NCI-H460 (cell line): ENCODE results near the gene MUC12. TPM values are rescaled to one million over a fixed set of nuclear protein-coding genes. Genes with fewer than 3 reads are reported as not detected.
A peak's percentile ranks its signal among the peaks of the same experiment; 100 is the strongest.
"Not testable (repeated sequence)": the region's sequence is repeated elsewhere in the genome, so short reads cannot be mapped to it uniquely, and the experiment has no call there.

ENCODE experiments used
- DNase-seq: peaks from one replicate; pipeline ENCODE4 v3.0.0-alpha.2; 2016; ENCODE audit warnings: low read depth; ENCODE audit errors: extremely low read depth
- total RNA-seq: library from RNA; depleted of rRNA; stranded (reverse); fragments of >200 nt; shearing (Covaris generic); gene quantifications from 2 replicates; pipeline ENCODE4 v1.2.3, GENCODE V29; 2014

MUC12 gene
- total RNA-seq, 1 experiment from 2014 or later, result 0.30 TPM

DNA sequence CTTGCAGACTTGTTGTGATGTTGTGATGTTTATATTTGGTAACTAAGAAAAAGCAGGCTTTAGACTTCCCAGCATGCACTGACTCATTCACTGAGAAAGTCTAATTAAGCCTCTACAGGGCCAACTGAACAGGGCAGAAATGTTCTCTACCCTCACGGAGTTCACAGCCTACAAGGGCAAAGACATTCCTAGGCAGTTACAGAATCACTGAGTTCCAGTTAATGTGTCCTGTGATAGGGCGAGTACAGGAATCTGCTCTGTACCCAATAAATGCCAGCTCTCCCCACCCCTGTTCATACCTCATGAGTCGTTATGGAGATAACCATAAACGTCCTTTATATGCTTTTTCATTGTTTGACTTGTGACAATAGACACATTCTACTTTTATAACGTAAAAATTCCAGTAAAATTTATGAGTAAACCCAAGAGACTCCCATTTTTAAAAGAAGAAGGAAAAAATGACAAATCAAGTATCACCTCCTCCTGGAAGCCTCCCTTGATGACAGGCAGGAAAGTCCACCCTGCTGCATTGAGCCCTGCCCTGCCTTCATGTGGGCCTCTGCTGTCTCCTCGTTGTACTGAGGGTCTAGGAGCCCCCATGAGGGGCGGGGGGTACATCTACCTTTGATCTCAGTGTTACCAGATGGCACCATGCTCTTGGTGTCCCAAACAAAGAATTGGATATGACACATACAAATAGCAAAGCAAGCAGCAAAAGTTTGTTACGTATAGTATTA lies 14.3 kb downstream of the MUC12 start:
- DNase-seq, result no peak

DNA sequence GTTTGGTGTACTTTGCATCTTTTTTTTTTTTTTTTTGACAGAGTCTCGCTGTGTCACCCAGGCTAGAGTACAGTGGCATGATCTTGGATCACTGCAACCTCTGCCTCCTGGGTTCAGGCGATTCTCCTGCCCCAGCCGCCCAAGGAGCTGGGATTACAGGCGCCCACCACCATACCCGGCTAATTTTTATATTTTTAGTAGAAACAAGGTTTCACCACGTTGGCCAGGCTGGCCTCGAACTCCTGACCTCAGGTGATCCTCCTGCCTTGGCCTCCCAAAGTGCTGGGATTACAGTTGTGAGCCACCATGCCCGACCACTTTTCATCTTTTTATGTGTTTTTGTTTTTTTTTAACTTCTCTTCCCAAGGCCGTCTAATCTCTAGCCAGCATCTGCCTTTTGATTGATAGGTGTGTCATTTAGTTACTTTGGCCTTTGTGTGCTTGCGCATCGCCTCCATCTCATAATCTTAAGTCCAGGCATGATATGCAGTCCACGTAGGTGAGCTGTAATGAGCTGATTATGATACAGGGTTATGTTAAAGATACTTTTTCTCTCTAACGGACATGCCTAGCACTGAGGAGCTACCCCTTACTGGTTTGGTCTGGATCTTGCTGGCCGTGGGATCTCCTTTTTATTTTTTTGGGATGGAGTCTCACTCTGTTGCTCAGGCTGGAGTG lies 15.0 kb downstream of the MUC12 start:
- not testable (repeated sequence) for DNase-seq

GRCh38 chr7:100985033-100985797 lies 15.8 kb downstream of the MUC12 start:
- DNase-seq, result not testable (repeated sequence)

DNA sequence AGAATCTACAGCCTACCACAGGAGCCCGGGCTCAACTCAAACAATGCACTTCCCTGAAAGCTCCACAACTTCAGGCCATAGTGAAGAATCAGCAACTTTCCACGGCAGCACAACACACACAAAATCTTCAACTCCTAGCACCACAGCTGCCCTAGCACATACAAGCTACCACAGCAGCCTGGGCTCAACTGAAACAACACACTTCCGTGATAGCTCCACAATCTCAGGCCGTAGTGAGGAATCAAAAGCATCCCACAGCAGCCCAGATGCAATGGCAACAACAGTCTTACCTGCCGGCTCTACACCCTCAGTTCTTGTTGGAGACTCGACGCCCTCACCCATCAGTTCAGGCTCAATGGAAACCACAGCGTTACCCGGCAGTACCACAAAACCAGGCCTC lies 22.3 kb downstream of the MUC12 start:
- no peak for DNase-seq

GRCh38 chr7:100992280-100992679 lies 22.9 kb downstream of the MUC12 start:
- not testable (repeated sequence) for DNase-seq

DNA sequence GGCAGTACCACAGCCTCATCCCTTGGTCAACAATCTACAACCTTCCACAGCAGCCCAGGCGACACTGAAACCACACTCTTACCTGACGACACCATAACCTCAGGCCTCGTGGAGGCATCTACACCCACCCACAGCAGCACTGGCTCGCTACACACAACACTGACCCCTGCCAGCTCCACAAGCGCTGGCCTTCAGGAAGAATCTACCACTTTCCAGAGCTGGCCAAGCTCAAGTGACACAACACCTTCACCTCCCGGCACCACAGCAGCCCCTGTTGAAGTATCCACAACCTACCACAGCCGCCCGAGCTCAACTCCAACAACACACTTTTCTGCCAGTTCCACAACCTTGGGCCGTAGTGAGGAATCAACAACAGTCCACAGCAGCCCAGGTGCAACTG lies 25.3 kb downstream of the MUC12 start:
- DNase-seq, result not testable (repeated sequence)

- not testable (repeated sequence) for DNase-seq
These were observed 29.2 kb downstream of the MUC12 start for GRCh38 chr7:100998530-100998929.

DNA sequence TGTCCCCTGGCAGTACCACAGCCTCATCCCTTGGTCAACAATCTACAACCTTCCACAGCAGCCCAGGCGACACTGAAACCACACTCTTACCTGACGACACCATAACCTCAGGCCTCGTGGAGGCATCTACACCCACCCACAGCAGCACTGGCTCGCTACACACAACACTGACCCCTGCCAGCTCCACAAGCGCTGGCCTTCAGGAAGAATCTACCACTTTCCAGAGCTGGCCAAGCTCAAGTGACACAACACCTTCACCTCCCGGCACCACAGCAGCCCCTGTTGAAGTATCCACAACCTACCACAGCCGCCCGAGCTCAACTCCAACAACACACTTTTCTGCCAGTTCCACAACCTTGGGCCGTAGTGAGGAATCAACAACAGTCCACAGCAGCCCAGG lies 30.0 kb downstream of the MUC12 start:
- DNase-seq, result not testable (repeated sequence)

- DNase-seq, result not testable (repeated sequence)
These were observed 30.7 kb downstream of the MUC12 start for GRCh38 chr7:101000025-101000424.

GRCh38 chr7:101002333-101002732 lies 33.0 kb downstream of the MUC12 start:
- not testable (repeated sequence) for DNase-seq

- not testable (repeated sequence) for DNase-seq
These were observed 38.0 kb downstream of the MUC12 start for GRCh38 chr7:101007361-101007760.

DNA sequence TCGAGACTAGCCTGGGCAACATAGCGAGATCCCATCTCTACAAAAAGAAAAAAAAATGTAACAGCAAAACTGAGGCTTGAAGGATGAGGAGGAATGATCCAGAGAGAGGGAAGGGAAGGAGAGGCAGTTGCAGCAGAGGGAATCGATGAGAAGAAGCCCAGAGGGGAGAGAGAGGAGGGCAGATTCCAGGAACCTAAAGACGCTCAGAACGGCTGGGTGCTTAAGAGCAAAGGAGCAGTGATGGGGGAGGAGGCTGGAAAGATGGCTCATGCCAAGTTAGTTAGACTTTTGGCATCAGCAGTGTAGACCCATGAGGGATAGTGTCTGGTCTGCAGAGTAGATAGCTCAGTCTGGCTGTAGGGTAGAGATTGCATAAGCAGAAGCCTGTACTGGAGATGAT lies 40.3 kb downstream of the MUC12 start:
- DNase-seq, result no peak

DNA sequence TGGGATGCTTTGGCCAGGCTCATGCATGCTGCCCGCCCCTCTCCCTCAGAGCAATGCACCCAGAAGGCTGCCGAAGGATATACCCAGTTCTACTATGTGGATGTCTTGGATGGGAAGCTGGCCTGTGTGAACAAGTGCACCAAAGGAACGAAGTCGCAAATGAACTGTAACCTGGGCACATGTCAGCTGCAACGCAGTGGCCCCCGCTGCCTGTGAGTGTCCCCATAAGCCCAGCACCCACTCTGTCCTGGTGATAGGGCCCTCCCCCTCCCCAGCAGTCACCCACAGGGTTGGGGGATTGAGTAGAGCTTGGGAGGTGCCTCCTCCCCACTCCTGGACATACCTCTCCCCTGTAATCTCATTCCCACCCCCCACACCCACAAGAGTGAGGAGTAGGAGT lies 43.6 kb downstream of the MUC12 start:
- no peak for DNase-seq

GRCh38 chr7:101015626-101016025 lies 46.3 kb downstream of the MUC12 start:
- no peak for DNase-seq

DNA sequence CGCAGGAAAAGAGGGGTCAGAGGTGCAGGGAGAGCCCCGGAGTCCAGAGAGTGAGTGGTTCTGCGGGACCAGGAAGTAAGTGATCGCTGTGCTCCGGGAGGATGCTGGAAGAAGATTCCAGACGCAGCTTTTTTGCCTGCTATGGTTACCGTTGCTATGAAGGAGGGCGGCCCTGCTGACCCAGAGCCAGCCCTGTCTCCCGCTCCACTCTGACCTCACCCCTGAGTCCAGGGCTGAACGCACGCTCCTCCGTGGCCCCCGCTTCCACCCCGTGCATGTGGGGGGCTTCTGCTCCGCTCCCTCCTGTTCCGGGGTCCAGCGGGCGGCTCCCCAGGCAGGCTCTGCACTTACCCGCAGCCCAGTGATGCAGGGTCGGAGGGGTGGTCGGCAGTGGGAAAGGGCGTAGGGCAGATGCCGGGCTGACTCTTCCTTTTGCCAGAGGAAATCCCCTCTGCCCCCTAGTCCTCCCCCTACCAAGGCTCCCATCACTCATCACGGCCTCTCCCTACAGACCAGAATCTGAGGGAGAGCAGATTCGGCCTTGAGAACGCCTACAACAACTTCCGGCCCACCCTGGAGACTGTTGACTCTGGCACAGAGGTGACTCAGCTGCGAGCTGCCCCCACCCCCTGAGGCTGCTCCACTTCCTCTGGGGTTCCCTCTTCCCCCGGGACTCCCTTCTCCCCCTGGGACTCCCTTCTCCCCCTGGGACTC lies 47.9 kb downstream of the MUC12 start:
- DNase-seq, result peak; percentile 61

DNA sequence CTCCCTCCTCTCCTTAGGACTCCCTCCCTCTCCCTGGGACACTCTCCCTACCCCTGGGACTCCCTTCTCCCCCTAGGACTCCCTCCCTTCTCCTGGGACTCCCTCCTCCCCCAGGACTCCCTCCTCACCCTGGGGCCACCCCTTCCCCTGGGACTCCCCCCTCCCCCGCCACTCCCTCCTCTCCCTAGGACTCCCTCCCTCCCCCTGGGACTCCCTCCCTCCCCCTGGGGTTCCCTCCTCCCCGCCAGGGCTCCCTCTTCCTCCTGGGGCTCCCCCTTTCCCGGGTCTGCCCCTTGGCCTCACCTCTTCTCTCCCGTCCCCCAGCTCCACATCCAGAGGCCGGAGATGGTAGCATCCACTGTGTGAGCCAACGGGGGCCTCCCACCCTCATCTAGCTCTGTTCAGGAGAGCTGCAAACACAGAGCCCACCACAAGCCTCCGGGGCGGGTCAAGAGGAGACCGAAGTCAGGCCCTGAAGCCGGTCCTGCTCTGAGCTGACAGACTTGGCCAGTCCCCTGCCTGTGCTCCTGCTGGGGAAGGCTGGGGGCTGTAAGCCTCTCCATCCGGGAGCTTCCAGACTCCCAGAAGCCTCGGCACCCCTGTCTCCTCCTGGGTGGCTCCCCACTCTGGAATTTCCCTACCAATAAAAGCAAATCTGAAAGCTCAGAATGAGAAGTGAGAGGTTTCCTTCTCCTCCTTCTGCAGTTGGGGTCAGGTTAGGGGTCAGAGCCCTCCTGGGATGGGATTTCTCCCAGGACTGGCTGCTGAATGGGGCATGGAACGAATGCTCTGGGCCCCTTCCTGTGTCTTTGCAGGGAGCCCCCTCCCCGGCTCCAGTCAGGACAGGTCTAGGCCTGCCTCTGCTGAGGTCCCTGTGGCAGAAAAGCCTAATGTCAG lies 49.2 kb downstream of the MUC12 start:
- no peak for DNase-seq

- no peak for DNase-seq
These were observed 51.1 kb downstream of the MUC12 start for GRCh38 chr7:101020444-101020843.

DNA sequence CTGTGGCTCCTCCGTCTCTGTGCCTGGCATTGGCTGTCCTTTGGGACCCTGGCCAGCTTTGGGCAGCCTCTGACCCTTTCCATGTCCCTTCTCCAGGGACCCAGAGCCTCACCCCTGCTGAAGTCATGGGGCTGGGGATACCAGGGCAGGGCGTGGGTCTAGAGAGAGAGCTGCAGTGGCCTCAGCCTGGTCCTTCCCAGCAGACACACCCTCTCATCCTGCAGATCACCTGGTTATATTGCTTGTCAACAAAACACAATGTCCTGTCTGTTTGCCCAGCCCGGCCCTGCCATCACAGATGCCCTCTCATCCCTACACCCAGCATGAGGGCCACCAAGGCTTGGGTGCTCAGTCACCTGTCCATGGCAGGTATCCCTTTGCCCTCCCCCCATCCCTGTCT lies 52.3 kb downstream of the MUC12 start:
- DNase-seq, result no peak

DNA sequence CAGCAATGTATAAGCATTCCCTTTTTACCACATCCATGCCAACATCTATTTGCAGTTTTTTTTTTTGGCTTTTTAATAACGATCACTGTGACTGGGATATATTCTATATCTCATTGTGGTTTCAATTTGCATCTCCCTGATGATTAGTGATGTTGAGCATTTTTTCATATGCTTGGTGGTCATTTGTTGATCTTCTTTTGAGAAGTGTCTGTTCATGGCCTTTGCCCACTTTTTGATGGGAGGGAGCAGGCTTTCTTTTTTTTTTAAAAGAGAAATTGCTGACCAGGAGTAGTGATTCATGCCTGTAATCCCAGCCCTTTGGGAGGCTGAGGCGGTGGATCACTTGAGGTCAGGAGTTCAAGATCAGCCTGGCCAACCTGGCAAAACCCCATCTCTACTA lies 54.5 kb downstream of the MUC12 start:
- DNase-seq, result no peak

DNA sequence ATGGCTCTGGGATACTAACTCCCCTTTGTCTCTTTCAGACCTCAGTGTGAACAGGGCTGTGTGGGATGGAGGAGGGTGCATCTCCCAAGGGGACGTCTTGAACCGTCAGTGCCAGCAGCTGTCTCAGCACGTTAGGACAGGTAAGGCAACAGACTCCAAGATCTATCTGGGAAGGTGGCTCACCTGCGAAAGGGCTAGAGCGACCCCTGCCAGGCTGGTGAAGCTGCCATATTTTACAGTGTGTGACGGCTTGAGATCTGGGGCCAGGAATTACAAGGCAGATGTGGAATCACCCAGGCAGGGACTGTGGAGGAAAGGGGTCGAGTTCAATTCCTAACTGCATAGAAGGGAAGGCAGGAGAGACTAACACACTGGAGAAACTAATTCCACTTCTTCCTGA lies 61.7 kb downstream of the MUC12 start:
- DNase-seq, result no peak
